Measurements from ENCODE around the gene CD1B.
"Not testable (repeated sequence)": the region's sequence is repeated elsewhere in the genome, so short reads cannot be mapped to it uniquely, and the experiment has no call there.

Gene CD1B

DNA sequence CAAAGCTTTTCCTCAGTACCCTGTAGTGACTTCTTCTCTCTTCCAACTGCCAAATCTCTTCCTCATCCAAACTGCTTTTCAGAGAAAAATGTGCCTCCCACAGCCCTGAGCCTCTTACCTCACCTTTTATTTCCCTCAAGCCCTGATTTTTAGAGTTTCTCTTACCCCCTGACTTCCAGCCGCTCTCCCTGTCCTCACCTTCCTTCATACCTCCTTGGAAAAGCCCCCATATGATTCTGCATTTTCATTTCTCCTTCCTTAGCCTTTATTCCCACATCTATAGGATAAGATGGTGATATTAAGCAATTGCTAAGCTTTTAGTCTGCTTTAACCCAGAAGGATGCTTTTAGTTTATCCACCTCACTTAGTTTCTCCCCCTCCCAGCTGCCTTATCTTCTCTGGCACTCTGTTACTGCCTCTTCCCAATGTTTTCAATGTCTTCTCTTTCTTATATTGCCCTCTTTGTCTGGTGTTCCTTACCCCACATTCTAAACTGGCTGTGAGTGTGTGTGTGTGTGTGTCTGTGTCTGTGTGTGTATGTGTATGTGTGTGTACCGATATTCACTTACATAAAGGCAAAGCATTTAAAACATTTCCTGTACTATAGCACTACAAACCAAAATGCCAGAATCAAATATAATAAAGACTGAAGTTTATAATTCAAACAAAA lies at the start of gene CD1B:
TSS of gene CD1B (minus strand) at position 51 of the 670 bp plus-strand sequence. CDS start 108 bp downstream, outside the sequence.
- ATAC-seq (no peak), DNase-seq (ENCODE audit: low spot score in 2 of 2) (no peak)
- Mint-ChIP-seq H3K27ac (no peak within 1 kb of the TSS), H3K4me3 (no peak within 1 kb of the TSS), H3K9me3 (no peaks in the 10 kb centered on the region), H3K36me3 (no peaks in the 10 kb centered on the region), H3K4me1 (peaks cover 7% of the 10 kb centered on the region)

DNA sequence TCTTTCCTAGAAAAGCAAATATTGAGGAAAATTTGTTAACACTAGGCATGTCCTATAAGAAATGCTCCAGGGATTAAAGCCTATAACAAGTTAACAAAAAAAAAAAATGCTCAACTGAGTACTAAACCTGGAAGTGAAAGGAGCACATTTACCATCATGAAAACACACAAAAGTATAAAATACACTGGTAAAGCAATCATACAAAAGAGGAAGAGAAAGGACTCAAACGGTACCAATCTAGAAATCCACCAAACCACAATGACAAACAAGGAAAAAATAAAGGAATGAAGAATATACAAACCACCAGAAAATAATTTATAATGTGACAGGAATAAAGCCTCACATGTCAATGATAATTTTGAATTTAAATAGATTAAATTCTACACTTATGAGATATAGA lies 43.5 kb upstream of the CD1B start:
- H3K4me3 Mint-ChIP-seq: no peak overlapping the region
- no peak overlapping the region for H3K27ac Mint-ChIP-seq
- DNase-seq (ENCODE audit: low spot score in 2 of 2) (no peak), ATAC-seq (no peak)
- H3K36me3 Mint-ChIP-seq: no peaks in the 10 kb centered on the region
- no peaks in the 10 kb centered on the region for H3K4me1 Mint-ChIP-seq
- peaks cover 11% of the 10 kb centered on the region for H3K9me3 Mint-ChIP-seq

DNA sequence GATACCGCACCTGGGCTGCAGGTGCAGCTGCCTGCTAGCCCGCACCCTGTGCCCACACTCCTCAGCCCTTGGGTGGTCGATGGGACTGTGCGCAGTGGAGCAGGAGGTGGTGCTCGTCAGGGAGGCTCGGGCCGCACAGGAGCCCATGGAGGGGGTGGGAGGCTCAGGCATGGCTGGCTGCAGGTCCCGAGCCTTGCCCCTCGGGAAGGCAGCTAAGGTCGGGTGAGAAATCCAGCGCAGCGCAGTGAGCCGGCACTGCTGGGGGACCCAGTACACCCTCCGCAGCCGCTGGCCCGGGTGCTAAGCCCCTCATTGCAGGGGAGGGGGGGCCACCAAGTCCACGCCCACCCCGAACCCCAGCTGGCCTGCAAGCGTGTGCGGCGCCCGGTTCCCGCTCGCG lies 42.8 kb upstream of the CD1B start:
- H3K27ac Mint-ChIP-seq; H3K36me3 Mint-ChIP-seq; DNase-seq (ENCODE audit: low spot score in 2 of 2); ATAC-seq; H3K4me1 Mint-ChIP-seq; H3K4me3 Mint-ChIP-seq: not testable (repeated sequence)
- H3K9me3 Mint-ChIP-seq: peaks cover 11% of the 10 kb centered on the region

DNA sequence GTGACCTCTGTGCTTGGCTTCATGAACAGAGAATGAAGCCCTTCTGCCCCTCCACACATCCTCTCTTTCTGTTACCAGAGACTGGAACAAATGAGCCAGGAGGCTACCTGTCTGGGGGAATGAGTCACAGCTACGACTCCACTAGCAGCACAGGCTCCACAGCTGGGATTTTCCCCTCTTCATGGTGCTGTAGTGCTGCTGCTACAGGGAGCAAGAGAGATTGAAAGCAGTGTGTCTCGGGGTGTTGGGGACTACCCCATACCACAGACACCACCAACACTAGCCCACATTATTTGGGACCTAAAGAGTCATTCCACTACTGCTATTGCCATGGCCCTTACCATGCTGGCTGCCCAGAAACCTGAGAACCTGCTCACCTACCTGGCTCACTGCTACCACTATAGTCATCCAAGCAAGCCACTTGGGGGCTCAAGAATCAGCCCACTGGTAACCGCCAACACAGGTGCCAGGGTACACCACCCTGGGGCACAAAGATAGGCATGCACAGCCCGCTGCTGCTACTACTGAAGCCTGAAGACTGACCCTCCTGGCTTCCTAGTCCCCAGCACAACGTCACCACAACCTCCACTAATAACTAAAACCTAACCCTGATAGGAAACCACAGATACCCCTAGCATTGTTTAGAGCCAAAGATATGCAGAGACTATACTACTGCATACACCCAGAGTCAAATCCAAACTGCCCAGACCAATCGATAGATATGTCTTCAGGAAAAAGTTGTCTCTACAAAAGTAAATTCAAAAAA lies 40.0 kb upstream of the CD1B start:
- H3K4me1 Mint-ChIP-seq: peaks cover 4% of the 10 kb centered on the region
- H3K9me3 Mint-ChIP-seq: peaks cover 11% of the 10 kb centered on the region
- no peak overlapping the region for H3K4me3 Mint-ChIP-seq
- DNase-seq (ENCODE audit: low spot score in 2 of 2): no peak
- no peaks in the 10 kb centered on the region for H3K36me3 Mint-ChIP-seq
- no peak overlapping the region for H3K27ac Mint-ChIP-seq
- peak; percentile 97 for ATAC-seq

DNA sequence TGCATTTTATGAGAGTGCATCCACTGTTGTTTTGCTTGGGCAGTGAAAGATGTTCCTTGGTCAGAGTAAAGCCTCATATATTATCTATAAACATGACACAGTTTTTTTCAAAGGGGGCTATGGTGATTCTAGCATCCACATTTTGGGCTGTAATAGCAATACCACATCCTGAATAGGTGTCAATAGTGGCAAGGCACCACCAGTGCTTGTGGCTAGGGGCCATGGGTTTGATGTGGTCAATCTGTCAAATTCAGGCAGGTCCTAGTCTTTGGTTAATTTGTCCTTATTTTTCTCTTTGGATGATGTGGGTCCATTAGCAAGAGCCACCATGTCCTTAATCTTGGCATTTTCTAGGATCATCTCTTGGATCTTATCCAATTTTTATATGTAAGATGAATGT lies 35.5 kb upstream of the CD1B start:
- Mint-ChIP-seq H3K36me3 (no peaks in the 10 kb centered on the region), H3K4me1 (peaks cover 7% of the 10 kb centered on the region), H3K27ac (no peak overlapping the region), H3K4me3 (no peak overlapping the region), H3K9me3 (peaks cover 3% of the 10 kb centered on the region)
- DNase-seq (ENCODE audit: low spot score in 2 of 2): no peak
- no peak for ATAC-seq

DNA sequence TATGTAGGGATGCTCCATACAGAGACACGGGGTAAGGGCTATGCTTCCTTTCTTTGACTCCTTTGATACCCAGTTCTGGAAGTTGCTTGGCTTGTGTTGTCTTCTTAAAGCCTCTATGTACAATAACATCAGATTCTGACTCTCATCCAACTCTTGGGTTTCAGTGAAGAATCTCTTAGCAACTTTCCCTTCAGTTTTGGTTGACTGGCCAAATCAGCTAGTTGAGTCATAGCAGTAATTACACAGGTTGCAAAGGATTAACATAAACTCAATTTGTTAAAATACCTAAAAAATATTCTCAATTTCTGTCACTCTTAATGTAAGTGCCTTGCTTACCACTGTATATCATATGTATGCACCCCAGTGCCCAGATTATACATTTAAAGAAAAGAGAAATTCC lies 31.6 kb upstream of the CD1B start:
- DNase-seq (ENCODE audit: low spot score in 2 of 2): no peak
- H3K36me3 Mint-ChIP-seq: no peaks in the 10 kb centered on the region
- no peaks in the 10 kb centered on the region for H3K9me3 Mint-ChIP-seq
- no peak overlapping the region for H3K4me3 Mint-ChIP-seq
- ATAC-seq: no peak
- H3K4me1 Mint-ChIP-seq: peaks cover 7% of the 10 kb centered on the region
- no peak overlapping the region for H3K27ac Mint-ChIP-seq

DNA sequence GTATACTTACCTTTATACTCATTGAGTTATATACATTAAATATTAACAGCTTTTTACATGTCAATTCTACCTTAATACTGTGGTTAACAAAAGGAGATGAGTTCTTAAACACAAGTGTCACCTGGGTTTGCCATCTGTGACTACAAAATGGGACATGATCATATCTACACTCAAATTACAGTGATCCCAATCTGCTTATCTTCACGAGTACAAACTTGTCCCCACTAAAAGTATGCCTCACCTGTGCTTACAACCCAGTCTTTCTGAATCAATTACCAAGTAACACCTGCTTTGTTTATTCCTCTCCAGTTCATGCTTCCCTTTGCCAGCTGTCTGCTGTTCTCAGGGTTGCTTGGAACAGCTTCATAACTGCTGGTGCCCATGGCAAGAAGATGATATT lies 31.2 kb upstream of the CD1B start:
- DNase-seq (ENCODE audit: low spot score in 2 of 2): no peak
- Mint-ChIP-seq H3K4me1 (peaks cover 7% of the 10 kb centered on the region), H3K4me3 (no peak overlapping the region), H3K9me3 (no peaks in the 10 kb centered on the region), H3K27ac (no peak overlapping the region), H3K36me3 (no peaks in the 10 kb centered on the region)
- no peak for ATAC-seq

DNA sequence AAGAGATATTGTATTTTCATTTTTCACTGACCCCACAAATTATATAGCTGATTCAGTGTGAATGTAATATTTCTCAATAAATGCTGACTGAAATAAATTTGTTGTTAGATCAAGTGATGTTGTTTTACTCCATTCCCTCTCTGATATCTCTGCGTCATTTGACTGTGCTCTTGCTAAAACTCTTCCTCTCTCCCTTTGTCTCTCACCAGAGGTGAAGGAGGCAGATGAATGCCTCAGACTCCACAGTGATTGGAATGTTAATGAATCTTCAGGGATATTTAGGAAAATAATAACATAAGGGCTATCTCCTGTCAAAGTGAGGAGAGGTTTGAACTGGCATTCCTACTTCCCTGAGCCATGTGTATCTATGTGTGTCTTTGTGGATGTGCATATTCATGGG lies 26.1 kb upstream of the CD1B start:
- Mint-ChIP-seq H3K4me3 (no peak overlapping the region), H3K36me3 (no peaks in the 10 kb centered on the region), H3K4me1 (no peaks in the 10 kb centered on the region), H3K27ac (no peak overlapping the region), H3K9me3 (no peaks in the 10 kb centered on the region)
- no peak for DNase-seq (ENCODE audit: low spot score in 2 of 2)
- no peak for ATAC-seq

DNA sequence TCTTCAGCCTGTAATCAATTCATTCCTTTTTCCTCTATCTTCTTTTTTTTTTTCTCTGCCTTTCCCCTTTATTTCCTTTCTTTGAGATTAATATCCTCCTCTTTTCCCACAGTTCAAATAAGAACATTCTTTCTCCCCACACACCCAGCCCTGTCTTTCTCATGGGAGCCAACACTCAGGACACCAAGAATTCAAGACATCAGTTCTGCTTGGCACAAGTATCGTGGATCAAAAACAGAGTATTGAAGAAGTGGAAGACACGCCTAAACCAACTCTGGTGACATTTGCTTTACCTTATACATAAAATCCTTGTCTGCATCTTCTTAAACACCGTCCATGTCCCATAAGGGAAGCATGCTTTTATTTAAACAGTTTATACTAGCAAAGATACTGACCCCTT lies 25.3 kb upstream of the CD1B start:
- no peak overlapping the region for H3K4me3 Mint-ChIP-seq
- DNase-seq (ENCODE audit: low spot score in 2 of 2) (no peak), ATAC-seq (no peak)
- no peaks in the 10 kb centered on the region for H3K9me3 Mint-ChIP-seq
- H3K27ac Mint-ChIP-seq: no peak overlapping the region
- no peaks in the 10 kb centered on the region for H3K4me1 Mint-ChIP-seq
- H3K36me3 Mint-ChIP-seq: no peaks in the 10 kb centered on the region

DNA sequence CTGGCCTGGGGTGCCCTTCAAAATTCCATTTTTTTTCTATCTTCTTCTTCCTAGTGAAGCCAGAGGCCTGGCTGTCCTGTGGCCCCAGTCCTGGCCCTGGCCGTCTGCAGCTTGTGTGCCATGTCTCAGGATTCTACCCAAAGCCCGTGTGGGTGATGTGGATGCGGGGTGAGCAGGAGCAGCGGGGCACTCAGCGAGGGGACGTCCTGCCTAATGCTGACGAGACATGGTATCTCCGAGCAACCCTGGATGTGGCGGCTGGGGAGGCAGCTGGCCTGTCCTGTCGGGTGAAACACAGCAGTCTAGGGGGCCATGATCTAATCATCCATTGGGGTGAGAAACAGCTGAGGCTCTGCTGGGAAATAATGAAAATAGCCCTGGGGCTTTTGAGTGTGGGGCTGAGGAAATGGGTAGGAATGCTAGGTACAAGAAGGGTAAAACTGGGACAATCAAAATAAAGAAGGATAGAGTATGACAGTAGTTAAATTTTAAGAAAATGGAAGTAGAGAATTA lies 24.5 kb upstream of the CD1B start:
- H3K4me1 Mint-ChIP-seq: no peaks in the 10 kb centered on the region
- no peak overlapping the region for H3K27ac Mint-ChIP-seq
- DNase-seq (ENCODE audit: low spot score in 2 of 2): no peak
- H3K4me3 Mint-ChIP-seq: no peak overlapping the region
- no peak for ATAC-seq
- no peaks in the 10 kb centered on the region for H3K9me3 Mint-ChIP-seq
- H3K36me3 Mint-ChIP-seq: no peaks in the 10 kb centered on the region

DNA sequence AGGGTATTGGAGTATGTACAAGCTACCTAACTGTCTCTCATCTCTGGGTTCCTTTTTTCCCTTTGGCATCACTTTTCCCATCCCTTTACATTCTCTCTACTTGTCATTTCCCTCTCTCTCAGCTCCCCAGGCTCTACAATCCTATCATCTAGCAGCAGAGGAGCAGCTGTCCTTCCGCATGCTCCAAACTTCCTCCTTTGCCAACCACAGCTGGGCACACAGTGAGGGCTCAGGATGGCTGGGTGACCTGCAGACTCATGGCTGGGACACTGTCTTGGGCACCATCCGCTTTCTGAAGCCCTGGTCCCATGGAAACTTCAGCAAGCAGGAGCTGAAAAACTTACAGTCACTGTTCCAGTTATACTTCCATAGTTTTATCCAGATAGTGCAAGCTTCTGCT lies 22.9 kb upstream of the CD1B start:
- Mint-ChIP-seq H3K4me1 (no peaks in the 10 kb centered on the region), H3K36me3 (no peaks in the 10 kb centered on the region), H3K9me3 (no peaks in the 10 kb centered on the region), H3K4me3 (no peak overlapping the region), H3K27ac (no peak overlapping the region)
- ATAC-seq: no peak
- no peak for DNase-seq (ENCODE audit: low spot score in 2 of 2)

DNA sequence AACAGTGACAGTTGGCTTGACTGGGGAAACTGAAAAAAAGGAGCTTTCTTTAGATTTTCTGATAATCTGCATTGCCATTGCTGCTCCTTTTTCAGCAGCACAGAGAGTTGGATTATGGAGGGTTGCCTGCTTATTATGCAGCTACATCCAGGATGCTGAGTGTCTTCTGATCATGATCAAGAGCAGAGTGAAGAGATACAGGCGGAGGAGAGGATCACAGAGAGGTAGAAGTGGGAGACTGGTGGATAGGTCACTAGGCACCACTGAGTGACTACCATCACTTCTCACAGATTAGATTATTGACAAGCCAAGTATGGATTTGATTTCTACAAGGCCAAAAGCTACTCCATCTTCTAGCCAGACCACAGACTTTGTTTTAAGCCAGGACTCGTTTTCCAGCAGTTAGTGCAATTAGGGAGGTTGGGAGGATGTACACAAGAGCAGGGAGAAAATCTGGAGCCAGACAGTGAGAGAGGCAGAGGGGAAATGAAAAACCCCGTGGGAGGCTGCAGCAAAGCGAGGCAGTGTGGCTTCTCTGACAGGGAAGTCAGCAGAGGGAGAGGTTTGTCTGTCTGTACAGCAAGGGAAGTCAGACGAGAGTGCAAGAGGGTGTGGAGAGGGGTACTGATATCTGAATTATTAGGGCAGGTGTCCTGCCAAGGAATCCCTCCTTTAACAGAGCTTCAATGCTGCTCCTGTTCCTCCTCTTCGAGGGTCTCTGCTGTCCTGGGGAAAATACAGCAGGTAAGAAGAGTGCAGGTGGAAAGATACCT lies 22.2 kb upstream of the CD1B start, which contains the start of gene CD1E:
TSS of gene CD1E (plus strand) at position 592 of the 773 bp plus-strand sequence. CDS start at position 687, 95 bp downstream.
- Mint-ChIP-seq H3K27ac (no peak within 1 kb of the TSS), H3K4me3 (no peak within 1 kb of the TSS), H3K4me1 (no peaks in the 10 kb centered on the region), H3K9me3 (no peaks in the 10 kb centered on the region), H3K36me3 (no peaks in the 10 kb centered on the region)
- DNase-seq (ENCODE audit: low spot score in 2 of 2): no peak
- ATAC-seq: no peak

DNA sequence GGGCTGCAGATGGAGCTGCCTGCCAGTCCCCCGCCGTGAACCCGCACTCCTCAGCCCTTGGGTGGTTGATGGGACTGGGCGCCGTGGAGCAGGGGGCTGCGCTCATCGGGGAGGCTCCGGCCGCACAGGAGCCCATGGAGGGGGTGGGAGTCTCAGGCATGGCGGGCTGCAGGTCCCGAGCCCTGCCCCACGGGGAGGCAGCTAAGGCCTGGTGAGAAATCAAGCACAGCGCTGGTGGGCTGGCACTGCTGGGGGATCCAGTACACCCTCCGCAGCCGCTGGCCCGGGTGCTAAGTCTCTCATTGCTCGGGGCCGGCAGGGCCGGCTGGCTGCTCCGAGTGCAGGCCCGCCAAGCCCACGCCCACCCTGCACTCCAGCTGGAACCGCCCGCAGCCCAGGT lies 17.6 kb upstream of the CD1B start:
- not testable (repeated sequence) for H3K27ac Mint-ChIP-seq

DNA sequence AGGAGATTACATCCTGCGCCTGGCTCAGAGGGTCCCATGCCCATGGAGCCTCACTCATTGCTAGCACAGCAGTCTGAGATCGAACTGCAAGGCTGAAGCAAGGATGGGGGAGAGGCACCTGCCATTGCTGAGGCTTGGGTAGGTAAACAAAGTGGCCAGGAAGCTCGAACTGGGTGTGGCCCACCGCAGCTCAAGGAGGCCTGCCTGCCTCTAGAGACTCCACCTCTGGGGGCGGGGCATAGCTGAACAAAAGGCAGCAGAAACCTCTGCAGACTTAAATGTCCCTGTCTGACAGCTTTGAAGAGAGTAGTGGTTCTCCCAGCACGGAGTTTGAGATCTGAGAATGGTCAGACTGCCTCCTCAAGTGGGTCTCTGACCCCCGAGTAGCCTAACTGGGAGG lies 5.1 kb upstream of the CD1B start:
- ATAC-seq: not testable (repeated sequence)

More for the DNA sequence above, 17.6 kb upstream of the CD1B start:
- H3K36me3 Mint-ChIP-seq; ATAC-seq; H3K4me3 Mint-ChIP-seq; H3K9me3 Mint-ChIP-seq; DNase-seq (ENCODE audit: low spot score in 2 of 2); H3K4me1 Mint-ChIP-seq: not testable (repeated sequence)

DNA sequence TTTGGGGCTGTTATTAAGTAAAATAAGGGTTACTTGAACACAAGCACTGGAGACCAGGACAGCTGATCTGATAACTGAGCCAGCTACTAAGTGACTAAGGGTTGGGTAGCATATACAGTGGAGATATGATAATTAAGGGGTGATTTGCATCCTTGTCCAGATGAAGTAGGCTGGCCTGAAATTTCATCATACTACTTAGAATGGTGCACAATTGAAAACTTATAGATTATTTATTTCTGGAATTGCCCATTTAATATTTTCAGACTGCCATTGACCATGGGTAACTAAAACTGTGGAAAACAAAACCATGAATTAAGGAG lies 3.8 kb upstream of the CD1B start:
- no peak for DNase-seq (ENCODE audit: low spot score in 2 of 2)
- H3K27ac Mint-ChIP-seq: no peak overlapping the region
- H3K4me1 Mint-ChIP-seq: peaks cover 7% of the 10 kb centered on the region
- peaks cover 6% of the 10 kb centered on the region for H3K9me3 Mint-ChIP-seq
- H3K36me3 Mint-ChIP-seq: no peaks in the 10 kb centered on the region
- no peak for ATAC-seq
- no peak overlapping the region for H3K4me3 Mint-ChIP-seq

More for the DNA sequence above, 5.1 kb upstream of the CD1B start:
- not testable (repeated sequence) for DNase-seq (ENCODE audit: low spot score in 2 of 2); H3K27ac Mint-ChIP-seq; H3K36me3 Mint-ChIP-seq; H3K9me3 Mint-ChIP-seq; H3K4me3 Mint-ChIP-seq; H3K4me1 Mint-ChIP-seq
